SIG-M5 (cell line): ENCODE measurements around the gene KCNRG.
"Not testable (repeated sequence)": the region's sequence is repeated elsewhere in the genome, so short reads cannot be mapped to it uniquely, and the experiment has no call there.

Experiments
- DNase-seq: peaks from one replicate; lab custom pipeline; 2025; lab: John Stamatoyannopoulos, UW

The KCNRG gene

GRCh38 chr13:50012396-50013169, 2.7 kb upstream of the KCNRG start:
- no peak for DNase-seq

GRCh38 chr13:50014386-50014785, 858 bp upstream of the KCNRG start:
- DNase-seq = no peak

GRCh38 chr13:50015750-50016149, 506 bp downstream of the KCNRG start:
- DNase-seq = no peak

- no peak for DNase-seq
Measured at GRCh38 chr13:50016444-50016843, 1.2 kb downstream of the KCNRG start.

- no peak for DNase-seq
Measured at GRCh38 chr13:50017819-50018218, 2.6 kb downstream of the KCNRG start.

GRCh38 chr13:50025436-50025835, 10.2 kb downstream of the KCNRG start:
- no peak for DNase-seq

GRCh38 chr13:50026788-50027473, 11.7 kb downstream of the KCNRG start:
- no peak for DNase-seq

- DNase-seq = no peak
Measured at GRCh38 chr13:50030315-50030714, 15.1 kb downstream of the KCNRG start.

GRCh38 chr13:50033725-50034124, 18.5 kb downstream of the KCNRG start:
- DNase-seq = no peak

GRCh38 chr13:50037788-50038187, 22.5 kb downstream of the KCNRG start:
- DNase-seq = no peak

GRCh38 chr13:50038266-50038665, 23.0 kb downstream of the KCNRG start:
- DNase-seq = no peak

- DNase-seq = no peak
Measured at GRCh38 chr13:50052478-50052877, 37.2 kb downstream of the KCNRG start.

GRCh38 chr13:50053844-50054243, 38.6 kb downstream of the KCNRG start:
- DNase-seq = no peak

- DNase-seq = no peak
Measured at GRCh38 chr13:50055454-50055853, 40.2 kb downstream of the KCNRG start.

GRCh38 chr13:50060718-50061117, 45.5 kb downstream of the KCNRG start:
- no peak for DNase-seq

GRCh38 chr13:50062336-50062735, 47.1 kb downstream of the KCNRG start:
- DNase-seq = not testable (repeated sequence)

GRCh38 chr13:50065712-50066111, 50.5 kb downstream of the KCNRG start:
- DNase-seq = no peak

GRCh38 chr13:50068508-50068907, 53.3 kb downstream of the KCNRG start:
- no peak for DNase-seq

- no peak for DNase-seq
Measured at GRCh38 chr13:50069261-50069660, 54.0 kb downstream of the KCNRG start.

- DNase-seq = no peak
Measured at GRCh38 chr13:50070186-50070585, 54.9 kb downstream of the KCNRG start.
